ENCODE data around the gene DDX39B.

The DDX39B gene

DNA sequence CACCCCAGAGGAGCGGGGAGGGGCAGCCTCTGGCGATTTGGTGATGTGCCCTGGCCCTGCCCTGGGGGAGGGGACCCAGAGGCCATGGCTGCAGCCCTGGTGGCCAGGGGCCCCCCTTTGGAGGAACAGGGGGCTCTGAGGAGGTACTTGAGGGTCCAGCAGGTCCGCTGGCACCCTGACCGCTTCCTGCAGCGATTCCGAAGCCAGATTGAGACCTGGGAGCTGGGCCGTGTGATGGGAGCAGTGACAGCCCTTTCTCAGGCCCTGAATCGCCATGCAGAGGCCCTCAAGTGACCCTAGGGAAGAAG lies 16.5 kb upstream of the DDX39B start:
- TF ChIP-seq REST (IDR thresholded peaks at IDR 0.05; ENCODE audit: insufficient read depth in 1 of 2, low read depth in 2 of 2, low read length in 2 of 2) = no peak

DNA sequence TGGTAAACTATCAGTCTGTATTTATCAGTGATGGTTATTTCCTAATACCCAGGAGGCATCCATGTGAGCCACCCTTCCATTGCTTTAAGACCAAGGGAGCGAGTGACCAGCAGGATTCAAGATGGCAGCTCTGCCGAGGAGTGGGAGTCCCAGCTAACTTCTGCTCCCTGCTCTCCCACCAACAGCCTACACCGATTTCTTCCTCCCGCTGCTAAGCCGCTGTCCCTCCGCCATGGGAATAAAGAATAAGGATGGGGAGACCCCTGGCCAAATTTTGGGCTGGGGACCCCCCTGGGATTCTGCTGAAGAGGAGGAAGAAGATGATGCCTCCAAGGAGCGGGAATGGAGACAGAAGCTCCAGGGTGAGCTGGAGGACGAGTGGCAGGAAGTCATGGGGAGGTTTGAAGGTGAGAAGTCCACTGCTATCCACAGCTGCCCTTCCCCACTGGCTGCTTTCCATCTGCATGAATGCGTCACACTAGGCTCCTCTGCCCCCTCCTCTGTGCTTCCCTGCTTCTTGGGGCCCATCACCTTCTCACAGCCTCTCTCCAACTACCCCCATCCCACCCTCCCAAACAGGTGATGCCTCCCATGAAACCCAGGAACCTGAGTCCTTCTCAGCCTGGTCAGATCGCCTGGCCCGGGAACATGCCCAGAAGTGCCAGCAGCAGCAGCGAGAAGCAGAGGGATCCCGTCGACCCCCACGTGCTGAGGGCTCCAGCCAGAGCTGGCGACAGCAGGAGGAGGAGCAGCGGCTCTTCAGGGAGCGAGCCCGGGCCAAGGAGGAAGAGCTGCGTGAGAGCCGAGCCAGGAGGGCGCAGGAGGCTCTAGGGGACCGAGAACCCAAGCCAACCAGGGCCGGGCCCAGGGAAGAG lies 15.9 kb upstream of the DDX39B start:
- TF ChIP-seq SIN3A (IDR thresholded peaks at IDR 0.05; ENCODE audit: borderline replicate concordance, insufficient read depth, low read length) (no peak), TAF1 (IDR thresholded peaks at IDR 0.05; ENCODE audit: borderline replicate concordance, insufficient read depth, low read length) (no peak), POLR2AphosphoS5 (IDR thresholded peaks at IDR 0.05; ENCODE audit: low read depth, low read length) (no peak), REST (IDR thresholded peaks at IDR 0.05; ENCODE audit: insufficient read depth in 1 of 2, low read depth in 2 of 2, low read length in 2 of 2) (no peak), FOXP2 (optimal IDR thresholded peaks at IDR 0.05; ENCODE audit: borderline replicate concordance, extremely low read depth, extremely low read length, insufficient read depth) (no peak)

GRCh38 chr6:31556307-31556706 lies 14.5 kb upstream of the DDX39B start:
- TF ChIP-seq SIN3A (IDR thresholded peaks at IDR 0.05; ENCODE audit: borderline replicate concordance, insufficient read depth, low read length) (no peak), FOXP2 (optimal IDR thresholded peaks at IDR 0.05; ENCODE audit: borderline replicate concordance, extremely low read depth, extremely low read length, insufficient read depth) (no peak), POLR2AphosphoS5 (IDR thresholded peaks at IDR 0.05; ENCODE audit: low read depth, low read length) (no peak), TAF1 (IDR thresholded peaks at IDR 0.05; ENCODE audit: borderline replicate concordance, insufficient read depth, low read length) (no peak), REST (IDR thresholded peaks at IDR 0.05; ENCODE audit: insufficient read depth in 1 of 2, low read depth in 2 of 2, low read length in 2 of 2) (no peak)

DNA sequence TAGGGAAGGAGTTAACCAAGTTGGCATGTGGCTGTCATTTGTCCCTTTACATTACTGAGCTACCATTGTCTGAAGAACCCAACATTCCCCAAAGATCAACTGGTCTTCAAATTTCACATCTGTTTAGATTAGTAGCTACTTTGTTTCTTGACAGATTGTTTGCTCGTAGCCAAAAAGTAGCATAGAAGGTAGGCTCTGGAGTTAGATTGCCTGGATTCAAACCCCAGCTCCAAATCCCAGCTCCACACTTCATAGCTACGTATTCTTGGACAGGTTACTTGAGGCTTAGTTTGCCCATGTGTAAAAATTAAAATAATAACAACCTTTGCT lies 6.7 kb upstream of the DDX39B start:
- no peak for TF ChIP-seq TAF1 (IDR thresholded peaks at IDR 0.05; ENCODE audit: borderline replicate concordance, insufficient read depth, low read length)
- no peak for TF ChIP-seq POLR2AphosphoS5 (IDR thresholded peaks at IDR 0.05; ENCODE audit: low read depth, low read length)
- TF ChIP-seq SIN3A (IDR thresholded peaks at IDR 0.05; ENCODE audit: borderline replicate concordance, insufficient read depth, low read length) = no peak
- no peak for TF ChIP-seq REST (IDR thresholded peaks at IDR 0.05; ENCODE audit: insufficient read depth in 1 of 2, low read depth in 2 of 2, low read length in 2 of 2)
- no peak for TF ChIP-seq FOXP2 (optimal IDR thresholded peaks at IDR 0.05; ENCODE audit: borderline replicate concordance, extremely low read depth, extremely low read length, insufficient read depth)

All from PFSK-1 (cell line).